GM18502 (cell line): Measurements from ENCODE around the gene MIS18A.
"Not testable (repeated sequence)": the region's sequence is repeated elsewhere in the genome, so short reads cannot be mapped to it uniquely, and the experiment has no call there.

Source experiments
- ATAC-seq: cut with Tn5 transposase; IDR thresholded peaks from one replicate; pipeline ENCODE4 v1.9.1; 2021; ENCODE audit warnings: mild to moderate bottlenecking; ENCODE audit not compliant: unreplicated experiment, poor library complexity

Gene MIS18A

DNA sequence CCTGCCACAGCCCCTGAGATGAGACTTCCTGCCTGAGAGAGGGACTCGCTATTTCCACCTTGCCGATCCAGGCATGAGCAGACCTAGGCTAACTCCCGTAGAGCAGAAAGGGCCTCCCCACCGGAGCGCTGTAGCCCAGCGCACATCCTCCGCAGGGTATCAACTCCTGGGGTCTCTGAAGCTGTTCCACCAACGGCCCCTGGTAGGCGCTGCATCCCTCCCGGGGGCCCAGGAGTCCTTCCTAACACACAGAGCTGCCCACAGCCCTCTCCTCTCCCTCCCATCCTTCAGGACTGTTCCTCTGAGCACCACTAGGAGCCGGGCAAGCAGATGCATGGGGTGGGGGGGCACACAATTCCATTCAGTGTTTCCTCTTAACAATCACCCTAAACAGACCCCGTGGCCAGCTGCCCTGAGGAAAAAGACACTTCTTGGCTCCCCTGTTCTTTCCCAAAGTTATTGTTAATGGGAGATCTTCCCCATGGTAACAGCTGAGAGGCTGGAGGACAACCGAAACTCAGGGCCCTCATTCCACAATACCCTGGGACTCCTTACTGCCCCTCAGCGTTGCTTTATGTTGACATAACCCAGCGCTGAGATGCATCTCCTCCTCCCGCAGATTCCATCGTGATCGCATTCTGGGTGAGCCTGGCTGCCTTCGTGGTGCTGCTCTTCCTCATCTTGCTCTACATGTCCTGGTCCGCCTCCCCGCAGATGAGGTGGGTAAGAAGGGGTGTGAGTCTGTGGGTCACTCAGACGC lies 27.4 kb upstream of the MIS18A start:
- ATAC-seq, result no peak

DNA sequence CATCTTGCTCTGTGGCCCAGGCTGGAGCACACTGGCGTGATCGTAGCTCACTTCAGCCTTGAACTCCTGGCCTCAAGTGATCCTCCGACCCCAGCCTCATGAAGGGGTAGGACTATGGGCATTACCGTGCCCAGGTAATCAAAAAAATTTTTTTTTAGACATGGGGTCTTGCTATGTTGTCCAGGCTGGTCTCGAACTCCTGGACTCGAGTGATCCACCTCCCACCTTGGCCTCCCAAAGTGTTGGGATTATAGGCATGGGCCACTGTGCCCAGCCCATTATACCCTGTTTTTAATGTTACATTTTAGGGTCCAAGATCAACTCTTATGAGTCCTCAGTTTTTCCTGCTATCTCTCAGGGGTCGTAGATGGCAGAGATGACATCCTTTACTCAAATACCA lies 26.1 kb upstream of the MIS18A start:
- ATAC-seq, result no peak

GRCh38 chr21:32303385-32303784 lies 24.5 kb upstream of the MIS18A start:
- no peak for ATAC-seq

DNA sequence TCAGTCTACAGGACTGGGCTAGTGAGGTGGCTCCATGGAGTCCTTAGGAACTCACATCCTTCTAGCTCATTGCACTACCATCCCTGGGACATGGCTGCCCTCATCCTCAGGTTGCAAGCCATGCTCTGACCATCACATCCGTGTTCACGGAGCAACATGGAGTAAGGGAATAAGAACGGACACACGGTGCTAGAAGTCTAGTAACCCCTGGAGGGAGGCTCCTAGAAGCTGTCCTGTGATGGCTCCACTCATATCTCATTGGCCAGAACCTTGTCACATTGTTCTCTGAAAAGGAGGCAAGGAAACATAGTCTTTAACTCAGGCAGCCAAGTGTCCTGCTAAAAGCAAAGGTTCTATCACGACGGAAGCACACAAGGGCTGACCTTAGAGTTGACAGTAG lies 23.7 kb upstream of the MIS18A start:
- no peak for ATAC-seq

DNA sequence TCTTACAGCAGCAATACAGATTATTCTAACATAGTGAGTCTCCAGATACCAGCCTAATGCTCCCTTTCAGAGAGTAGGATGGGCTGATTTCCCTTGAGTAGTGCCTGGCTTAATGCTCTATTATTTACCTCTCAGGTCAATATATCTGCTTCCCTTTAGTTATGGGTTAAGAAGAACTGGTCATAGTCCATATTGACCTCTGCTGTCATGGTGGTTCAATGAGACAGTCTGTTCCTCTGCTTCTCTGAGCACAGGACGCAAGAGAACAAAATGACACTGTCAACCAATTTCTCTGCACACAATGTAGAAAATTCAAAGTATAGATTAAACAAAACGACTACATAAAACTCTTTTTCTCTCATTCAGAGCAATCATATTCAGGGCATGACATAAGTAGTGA lies 22.7 kb upstream of the MIS18A start:
- ATAC-seq, result no peak

DNA sequence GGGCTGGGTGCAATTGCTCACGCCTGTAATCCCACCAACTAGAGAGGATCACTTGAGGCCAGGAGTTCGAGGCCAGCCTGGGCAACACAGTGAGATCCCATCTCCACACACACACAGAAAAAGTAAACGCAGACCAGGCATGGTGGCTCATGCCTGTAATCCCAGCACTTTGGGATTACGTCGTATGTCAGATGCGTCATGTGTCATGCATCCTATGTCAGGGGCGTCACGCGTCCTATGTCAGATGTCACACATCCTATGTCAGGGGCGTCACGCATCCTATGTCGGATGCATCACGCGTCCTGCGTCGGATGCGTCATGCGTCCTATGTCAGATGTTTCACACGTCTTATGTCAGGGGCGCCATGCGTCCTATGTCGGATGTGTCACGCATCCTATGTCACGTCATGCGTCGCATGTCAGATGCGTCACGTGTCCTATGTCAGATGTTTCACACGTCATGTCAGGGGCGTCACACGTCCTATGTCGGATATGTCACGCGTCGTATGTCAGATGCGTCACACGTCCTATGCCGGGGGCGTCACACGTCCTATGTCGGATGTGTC lies 21.4 kb upstream of the MIS18A start:
- no peak for ATAC-seq

GRCh38 chr21:32299695-32300094 lies 20.8 kb upstream of the MIS18A start:
- no peak for ATAC-seq

- no peak for ATAC-seq
Measured at GRCh38 chr21:32298658-32299081, 19.8 kb upstream of the MIS18A start, which contains the start of gene MRAP. TSS of gene MRAP (plus strand) at chr21:32298855. CDS start at chr21:32298972, 117 bp downstream.

GRCh38 chr21:32298148-32298559 lies 19.3 kb upstream of the MIS18A start:
- no peak for ATAC-seq

- no peak for ATAC-seq
Measured at GRCh38 chr21:32297449-32297848, 18.6 kb upstream of the MIS18A start.

DNA sequence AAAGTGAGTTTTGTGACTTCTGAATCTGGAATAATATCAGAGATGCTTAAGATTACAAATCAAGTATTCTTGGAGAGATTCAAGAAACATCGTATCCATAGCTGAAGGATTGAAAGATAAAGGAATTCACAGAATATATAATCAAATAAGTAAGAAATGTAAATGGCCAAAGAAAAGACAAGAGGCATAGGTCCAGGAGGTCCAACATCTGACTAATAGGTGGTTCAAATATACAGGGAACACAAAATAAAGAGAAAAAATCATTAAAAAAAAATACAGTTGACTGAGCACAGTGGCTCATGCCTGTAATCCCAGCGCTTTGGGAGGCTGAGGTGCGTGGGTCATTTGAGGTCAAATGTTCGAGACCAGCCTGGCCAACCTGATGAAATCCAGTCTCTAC lies 6.6 kb upstream of the MIS18A start:
- no peak for ATAC-seq

GRCh38 chr21:32282992-32283391 lies 4.1 kb upstream of the MIS18A start:
- no peak for ATAC-seq

GRCh38 chr21:32281531-32281930 lies 2.7 kb upstream of the MIS18A start:
- no peak for ATAC-seq

DNA sequence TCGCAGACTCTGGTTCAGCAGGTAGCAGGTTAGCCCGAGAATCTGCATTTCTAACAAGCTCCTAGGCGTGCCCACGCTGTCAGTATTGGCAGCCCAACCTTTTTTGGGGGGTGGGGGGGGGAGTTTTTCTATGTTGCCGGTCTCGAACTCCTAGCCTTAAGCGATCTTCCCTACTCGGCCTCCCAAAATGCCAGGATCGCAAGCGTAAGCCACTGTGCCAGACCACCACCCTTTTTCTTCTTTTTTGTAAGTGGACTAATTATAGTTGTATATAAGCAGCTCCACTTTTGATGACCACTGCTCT lies 480 bp upstream of the MIS18A start:
- ATAC-seq, result peak; percentile 31

DNA sequence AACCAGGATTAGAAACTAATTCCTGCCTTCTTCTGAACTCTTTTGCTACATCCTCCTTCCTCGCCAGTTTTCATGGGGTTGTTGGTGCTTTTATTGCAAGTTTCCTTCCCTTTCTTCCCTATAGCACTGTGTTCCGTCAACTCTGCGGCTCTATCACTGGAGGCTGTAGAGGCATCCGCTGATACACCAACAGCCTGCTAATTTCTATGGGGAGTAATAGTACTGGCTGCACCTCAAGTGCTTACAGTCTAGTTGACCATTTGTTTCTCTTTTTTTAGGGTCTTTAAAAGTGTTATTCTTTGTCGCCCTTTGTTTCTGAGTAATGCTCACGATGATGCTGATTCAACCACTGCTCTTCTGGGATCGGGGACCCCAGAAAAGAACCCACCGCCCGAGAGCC lies 746 bp downstream of the MIS18A start:
- peak; percentile 28 for ATAC-seq

DNA sequence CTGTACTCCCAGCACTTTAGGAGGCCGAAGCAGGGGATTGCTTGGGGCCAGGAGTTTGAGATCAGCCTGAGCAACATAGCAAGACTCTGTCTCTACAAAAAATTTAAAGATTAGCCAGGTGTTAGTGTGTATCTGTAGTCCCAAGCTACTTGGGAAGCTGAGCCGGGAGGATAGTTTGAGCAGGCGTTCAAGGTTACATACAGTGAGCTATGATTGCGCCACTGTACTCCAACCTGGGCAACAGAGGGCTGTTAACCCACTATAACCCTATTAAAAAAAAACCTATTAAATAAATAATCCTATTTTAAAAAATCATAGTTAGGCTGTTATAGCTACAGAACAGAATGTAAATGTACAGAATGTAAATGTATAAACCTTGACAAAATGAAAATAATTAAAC lies 2.2 kb downstream of the MIS18A start:
- no peak for ATAC-seq

DNA sequence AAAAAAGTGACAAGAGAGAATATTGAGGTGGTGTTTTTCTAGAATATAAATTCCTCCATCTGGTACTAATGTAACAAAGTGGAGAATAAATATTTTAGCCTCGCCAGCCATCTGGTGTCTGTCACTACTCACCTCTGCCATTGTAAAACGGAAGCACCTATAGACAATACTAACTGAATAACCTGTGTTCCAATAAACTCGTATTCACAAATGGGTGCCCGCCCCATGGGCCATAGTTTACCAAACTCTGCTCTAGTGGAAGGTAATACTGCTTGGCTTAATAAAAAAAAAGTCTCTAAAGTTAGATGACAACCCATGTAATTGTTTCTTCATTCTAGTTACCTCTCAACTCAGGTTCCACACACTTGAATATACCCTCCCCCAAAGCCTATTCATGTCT lies 8.1 kb downstream of the MIS18A start:
- no peak for ATAC-seq

DNA sequence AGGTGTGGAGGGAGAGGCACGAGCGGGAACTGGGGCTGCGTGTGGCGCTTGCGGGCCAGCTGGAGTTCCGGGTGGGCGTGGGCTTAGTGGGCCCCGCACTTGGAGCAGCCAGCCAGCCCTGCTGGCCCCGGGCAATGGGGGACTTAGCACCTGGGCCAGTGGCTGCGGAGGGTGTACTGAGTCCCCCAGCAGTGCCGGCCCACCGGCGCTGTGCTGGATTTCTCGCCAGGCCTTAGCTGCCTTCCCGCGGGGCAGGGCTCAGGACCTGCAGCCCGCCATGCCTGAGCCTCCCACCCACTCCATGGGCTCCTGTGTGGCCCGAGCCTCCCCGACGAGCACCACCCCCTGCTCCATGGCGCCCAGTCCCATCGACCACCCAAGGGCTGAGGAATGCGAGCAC lies 13.5 kb downstream of the MIS18A start:
- not testable (repeated sequence) for ATAC-seq

DNA sequence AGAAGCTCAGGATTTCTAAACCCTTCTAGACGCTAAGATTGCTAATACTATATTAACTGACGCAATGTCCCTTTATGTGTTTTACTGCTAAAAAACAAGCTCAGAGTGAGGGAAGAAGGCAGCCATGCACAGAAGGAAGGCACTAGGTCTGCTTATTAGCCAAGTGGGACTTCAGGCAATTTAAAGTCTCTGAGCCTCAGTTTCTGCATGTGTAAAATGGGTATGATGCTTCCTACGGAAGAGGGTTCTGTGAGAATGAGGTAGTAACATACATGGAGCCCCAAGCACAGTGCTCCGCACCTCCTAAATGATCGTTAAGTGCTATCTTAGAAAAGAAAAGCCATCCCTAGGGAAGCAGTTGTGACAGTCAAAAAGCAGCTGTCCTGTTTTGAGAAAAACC lies 16.9 kb downstream of the MIS18A start:
- no peak for ATAC-seq

DNA sequence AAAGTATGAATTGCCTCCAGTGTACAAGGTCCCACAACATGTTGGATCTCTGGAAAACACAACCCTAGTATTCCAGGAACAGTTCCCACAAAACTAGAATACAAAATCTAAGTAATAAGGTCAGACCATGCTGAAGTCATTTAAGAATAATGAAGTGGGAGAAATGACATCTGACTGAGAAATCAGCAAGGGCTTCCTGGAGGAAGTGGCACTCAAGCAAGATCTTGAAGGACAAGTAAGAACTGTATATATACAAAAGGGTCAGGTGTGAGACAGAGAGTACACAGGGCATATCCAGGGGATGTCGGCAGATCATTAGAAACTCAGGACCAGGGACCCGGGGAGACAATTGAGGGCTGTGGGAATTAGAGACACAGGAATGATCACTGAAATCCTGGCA lies 18.7 kb downstream of the MIS18A start:
- no peak for ATAC-seq

- not testable (repeated sequence) for ATAC-seq
Measured at GRCh38 chr21:32258786-32259048, 20.1 kb downstream of the MIS18A start.

GRCh38 chr21:32257962-32258785 lies 20.7 kb downstream of the MIS18A start:
- ATAC-seq, result no peak
